Right renal pelvis (tissue), 4 donors: ENCODE results near the gene DPF3. TPM values are rescaled to one million over a fixed set of nuclear protein-coding genes. Genes with fewer than 3 reads are reported as not detected.

Experiments used
- DNase-seq, 4 donors: peaks; one replicate each; pipeline ENCODE4 v3.0.0-alpha.2; 2013; ENCODE audit warnings: low read depth in 4 of 4, low spot score in 3 of 4, missing footprints in 1 of 4
- polyA plus RNA-seq, 4 donors: library from polyadenylated mRNA; unstranded; fragments of 120-200 nt; gene quantifications; one replicate each; pipeline ENCODE4 v1.2.1, GENCODE V29; 2013; ENCODE audit not compliant: insufficient read length in 4 of 4

The DPF3 gene
- polyA plus RNA-seq, 4 donors = 4.1 to 6.2 (median 5.0) TPM

GRCh38 chr14:72662214-72662613, 231.7 kb downstream of the DPF3 start:
- no peak for DNase-seq

- no peak for DNase-seq
Measured at GRCh38 chr14:72657214-72657921, 236.5 kb downstream of the DPF3 start.

GRCh38 chr14:72653026-72653425, 240.9 kb downstream of the DPF3 start:
- DNase-seq = no peak

GRCh38 chr14:72652179-72652578, 241.7 kb downstream of the DPF3 start:
- DNase-seq = no peak

- no peak for DNase-seq
Measured at GRCh38 chr14:72651714-72652113, 242.2 kb downstream of the DPF3 start.

GRCh38 chr14:72651081-72651480, 242.8 kb downstream of the DPF3 start:
- DNase-seq = peak in 1 of 4 donors; percentile 6

- no peak for DNase-seq
Measured at GRCh38 chr14:72649603-72650227, 244.2 kb downstream of the DPF3 start.

GRCh38 chr14:72647782-72648181, 246.1 kb downstream of the DPF3 start:
- DNase-seq = no peak

- no peak for DNase-seq
Measured at GRCh38 chr14:72646861-72647528, 246.9 kb downstream of the DPF3 start.

- no peak for DNase-seq
Measured at GRCh38 chr14:72645706-72646105, 248.2 kb downstream of the DPF3 start.

- DNase-seq = no peak
Measured at GRCh38 chr14:72644758-72645489, 249.0 kb downstream of the DPF3 start.

- DNase-seq = no peak
Measured at GRCh38 chr14:72644038-72644437, 249.9 kb downstream of the DPF3 start.

- DNase-seq = no peak
Measured at GRCh38 chr14:72643317-72643801, 250.5 kb downstream of the DPF3 start.

- no peak for DNase-seq
Measured at GRCh38 chr14:72640911-72641485, 252.9 kb downstream of the DPF3 start.

- no peak for DNase-seq
Measured at GRCh38 chr14:72638021-72638420, 255.9 kb downstream of the DPF3 start.

- DNase-seq = no peak
Measured at GRCh38 chr14:72636871-72637270, 257.0 kb downstream of the DPF3 start.

GRCh38 chr14:72636094-72636493, 257.8 kb downstream of the DPF3 start:
- no peak for DNase-seq

GRCh38 chr14:72634691-72635616, 258.9 kb downstream of the DPF3 start:
- DNase-seq = no peak

GRCh38 chr14:72633551-72633950, 260.4 kb downstream of the DPF3 start:
- DNase-seq = no peak

- DNase-seq = no peak
Measured at GRCh38 chr14:72632727-72633126, 261.2 kb downstream of the DPF3 start.
